NCI-H146 treated with DMSO at 0.1 percent for 48 hours (cell line): ENCODE data around the gene MORN5.

Source experiments
- DNase-seq: peaks from one replicate; lab custom pipeline; 2025; ENCODE audit not compliant: unreplicated experiment; lab: John Stamatoyannopoulos, UW

The MORN5 gene

GRCh38 chr9:122228191-122228567, 68.5 kb downstream of the MORN5 start:
- no peak for DNase-seq

GRCh38 chr9:122228568-122229484, 69.1 kb downstream of the MORN5 start, which contains the start of gene LHX6:
Gene LHX6, minus strand, starts transcription at chr9:122228957. Its CDS starts 217 bp downstream, at chr9:122228740.
- no peak for DNase-seq

- no peak for DNase-seq
These were observed 69.8 kb downstream of the MORN5 start for GRCh38 chr9:122229485-122229837.

- no peak for DNase-seq
These were observed 73.1 kb downstream of the MORN5 start for GRCh38 chr9:122232796-122233306.

- no peak for DNase-seq
These were observed 74.5 kb downstream of the MORN5 start for GRCh38 chr9:122234022-122234748.

GRCh38 chr9:122236681-122237080, 77.0 kb downstream of the MORN5 start:
- no peak for DNase-seq

GRCh38 chr9:122239722-122240121, 80.0 kb downstream of the MORN5 start:
- DNase-seq, result no peak

GRCh38 chr9:122244349-122244748, 84.6 kb downstream of the MORN5 start:
- no peak for DNase-seq

GRCh38 chr9:122246666-122247065, 87.0 kb downstream of the MORN5 start:
- no peak for DNase-seq

- DNase-seq, result no peak
These were observed 88.7 kb downstream of the MORN5 start for GRCh38 chr9:122248448-122248865.
